Uterus (tissue), 2 donors: ENCODE data around the gene TMEM158.

Experiments
- POLR2A ChIP-seq, 2 donors: fragments of 450-650 bp; IDR thresholded peaks; one replicate each; pipeline ENCODE4 v1.6.1; 2016; ENCODE audit warnings: antibody characterized with exemption in 2 of 2, mild to moderate bottlenecking in 1 of 2, moderate library complexity in 1 of 2
- TF ChIP-seq, protein P1 (sequence below), 4 experiments: fragments of 200-600 bp in 2 of 4; fragments of 450-650 bp in 2 of 4; sonication (generic) in 2 of 4; IDR thresholded peaks; one replicate each; pipeline ENCODE4 v1.5.1; 2016 to 2019; ENCODE audit warnings: antibody characterized with exemption in 4 of 4, mild to moderate bottlenecking in 2 of 4, moderate library complexity in 1 of 4

DNA sequence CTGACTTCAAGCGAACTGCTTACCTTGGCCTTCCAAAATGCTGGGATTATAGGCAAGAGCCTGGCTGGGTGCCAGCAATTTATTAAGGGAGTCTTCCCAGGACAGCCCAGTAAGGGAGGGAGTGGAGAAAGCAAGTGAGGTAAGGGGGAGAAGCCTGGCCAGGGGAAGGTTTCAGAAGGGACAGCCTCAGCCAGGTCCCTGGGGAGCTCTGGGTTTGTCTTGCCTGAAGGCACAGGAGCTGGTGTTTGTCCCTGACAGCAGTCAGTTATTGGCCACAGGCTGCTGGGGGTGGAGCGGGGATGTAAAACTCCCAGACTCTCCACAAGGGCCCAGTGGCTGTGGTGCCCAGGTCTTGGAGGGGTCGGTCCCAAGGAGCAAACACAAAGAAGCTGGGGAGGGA lies 46.9 kb downstream of the TMEM158 start:
- TF ChIP-seq, protein P1, sequence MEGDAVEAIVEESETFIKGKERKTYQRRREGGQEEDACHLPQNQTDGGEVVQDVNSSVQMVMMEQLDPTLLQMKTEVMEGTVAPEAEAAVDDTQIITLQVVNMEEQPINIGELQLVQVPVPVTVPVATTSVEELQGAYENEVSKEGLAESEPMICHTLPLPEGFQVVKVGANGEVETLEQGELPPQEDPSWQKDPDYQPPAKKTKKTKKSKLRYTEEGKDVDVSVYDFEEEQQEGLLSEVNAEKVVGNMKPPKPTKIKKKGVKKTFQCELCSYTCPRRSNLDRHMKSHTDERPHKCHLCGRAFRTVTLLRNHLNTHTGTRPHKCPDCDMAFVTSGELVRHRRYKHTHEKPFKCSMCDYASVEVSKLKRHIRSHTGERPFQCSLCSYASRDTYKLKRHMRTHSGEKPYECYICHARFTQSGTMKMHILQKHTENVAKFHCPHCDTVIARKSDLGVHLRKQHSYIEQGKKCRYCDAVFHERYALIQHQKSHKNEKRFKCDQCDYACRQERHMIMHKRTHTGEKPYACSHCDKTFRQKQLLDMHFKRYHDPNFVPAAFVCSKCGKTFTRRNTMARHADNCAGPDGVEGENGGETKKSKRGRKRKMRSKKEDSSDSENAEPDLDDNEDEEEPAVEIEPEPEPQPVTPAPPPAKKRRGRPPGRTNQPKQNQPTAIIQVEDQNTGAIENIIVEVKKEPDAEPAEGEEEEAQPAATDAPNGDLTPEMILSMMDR (IDR thresholded peaks at IDR 0.05), result no peak
- TF ChIP-seq POLR2A (IDR thresholded peaks at IDR 0.05), result no peak
